K562 (cell line): ENCODE data around the gene ARHGAP18. TPM values are rescaled to one million over a fixed set of nuclear protein-coding genes. Genes with fewer than 3 reads are reported as not detected.

Source experiments
- ATAC-seq: fragments of 200-7000 bp; cut with Tn5 transposase; 3 replicates; pipeline ENCODE4 v1.9.1; 2020; ENCODE audit warnings: moderate library complexity
- BruUV-seq: library from RNA; stranded (reverse); fragments of 400-500 nt; replicated peaks from 2 replicates; lab custom pipeline; 2021; lab: Mats Ljungman, UMichigan
- CTCF ChIA-PET: fragments of 300-600 bp; formaldehyde crosslinking; extraction: SDS; loops from one replicate; lab custom pipeline; 2021; ENCODE audit warnings: low intra/inter-chr PET ratio; lab: Yijun Ruan, JAX
- POLR2A ChIA-PET: fragments of 300-600, 350-650 bp; sonication (Branson Sonifier 250); formaldehyde crosslinking; extraction: SDS; loops from one replicate; lab custom pipeline; 2021; ENCODE audit warnings: antibody characterized with exemption, inconsistent platforms; lab: Yijun Ruan, JAX
- DNase-seq, 4 experiments: peaks; one replicate each; pipeline versions ENCODE4 v3.0.0 to v3.0.0-alpha.2; 2011 to 2018; ENCODE audit warnings: low spot score in 3 of 4, mixed read lengths in 3 of 4; ENCODE audit errors: extremely low read depth in 1 of 4
- FAIRE-seq: peaks from 2 replicates; lab custom pipeline; 2011; peaks lifted over from hg19 to GRCh38; lab: Jason Lieb, UNC
- H2AFZ ChIP-seq: 2 replicates; pipeline ENCODE4 v1.6.0; 2011; ENCODE audit warnings: low read depth, low read length, control low read depth, inconsistent platforms
- H3K27ac ChIP-seq: fragments of 200-600 bp; 3 replicates; pipeline ENCODE4 v1.8.0; 2011; ENCODE audit warnings: low read depth, mild to moderate bottlenecking, control low read depth, inconsistent platforms, low read length, moderate library complexity, mixed read lengths; ENCODE audit errors: extremely low read depth
- H3K27me3 ChIP-seq, 2 experiments: fragments of 300-600 bp in 1 of 2; 2 replicates in 1 of 2; 3 replicates in 1 of 2; pipeline versions ENCODE4 v1.6.0 to v1.8.0; 2011; ENCODE audit warnings: inconsistent platforms in 2 of 2, low read length in 2 of 2, mild to moderate bottlenecking in 1 of 2, mixed read lengths in 1 of 2, moderate library complexity in 1 of 2; ENCODE audit not compliant: control insufficient read depth in 2 of 2, insufficient read depth in 2 of 2
- H3K36me3 ChIP-seq: fragments of 300-600 bp; 3 replicates; pipeline ENCODE4 v1.8.0; 2011; ENCODE audit warnings: mild to moderate bottlenecking, low read length, inconsistent platforms; ENCODE audit not compliant: control insufficient read depth, insufficient read depth
- H3K4me1 ChIP-seq, 2 experiments: fragments of 200-600 bp in 1 of 2; replicated peaks in 1 of 2; 2 replicates in 1 of 2; 3 replicates in 1 of 2; pipeline versions ENCODE4 v1.5.1 to v1.8.0; 2011; ENCODE audit warnings: inconsistent platforms in 2 of 2, low read length in 2 of 2, mild to moderate bottlenecking in 1 of 2, mixed read lengths in 1 of 2, moderate library complexity in 1 of 2; ENCODE audit not compliant: control insufficient read depth in 2 of 2, insufficient read depth in 2 of 2
- H3K4me2 ChIP-seq: 2 replicates; pipeline ENCODE4 v1.6.1; 2011; ENCODE audit warnings: low read length, control low read depth, inconsistent platforms, mixed read lengths; ENCODE audit not compliant: insufficient read depth
- H3K4me3 ChIP-seq: fragments of 200-600 bp; sonication (generic), shearing (Covaris generic); 2 replicates; pipeline ENCODE4 v1.5.1; 2016; ENCODE audit warnings: control low read depth, inconsistent platforms
- H3K79me2 ChIP-seq: fragments of 200-600 bp; 3 replicates; pipeline ENCODE4 v1.8.0; 2011; ENCODE audit warnings: low read length, inconsistent platforms; ENCODE audit not compliant: control insufficient read depth, insufficient read depth
- H3K9ac ChIP-seq, 2 experiments: 2 replicates each; pipeline versions ENCODE4 v1.6.0 to v1.6.1; 2011; ENCODE audit warnings: low read depth in 2 of 2, low read length in 2 of 2, control low read depth in 1 of 2, inconsistent platforms in 1 of 2, mild to moderate bottlenecking in 1 of 2, mixed read lengths in 1 of 2; ENCODE audit not compliant: insufficient read depth in 1 of 2
- H3K9me1 ChIP-seq: one replicate; pipeline ENCODE4 v1.6.0; 2011; ENCODE audit warnings: inconsistent platforms, mild to moderate bottlenecking, low read length, moderate library complexity; ENCODE audit not compliant: control insufficient read depth, insufficient read depth
- H3K9me3 ChIP-seq: replicated peaks from 2 replicates; pipeline ENCODE4 v1.5.1; 2011; ENCODE audit warnings: low read depth, low read length, inconsistent platforms; ENCODE audit not compliant: control insufficient read depth, insufficient read depth
- H4K20me1 ChIP-seq: replicated peaks from 2 replicates; pipeline ENCODE4 v1.6.1; 2011; ENCODE audit warnings: low read length, inconsistent platforms, mixed read lengths; ENCODE audit not compliant: control insufficient read depth, insufficient read depth
- CTBP1 ChIP-seq: fragments of 450-650 bp; IDR thresholded peaks from 2 replicates; pipeline ENCODE4 v1.6.1; 2016; ENCODE audit warnings: borderline replicate concordance
- HDAC3 ChIP-seq: fragments of 450-650 bp; IDR thresholded peaks from 2 replicates; pipeline ENCODE4 v1.6.1; 2018; ENCODE audit warnings: borderline replicate concordance, mild to moderate bottlenecking, moderate library complexity; ENCODE audit not compliant: partially characterized antibody
- HNRNPLL ChIP-seq: fragments of 200-400 bp; formaldehyde crosslinking; IDR thresholded peaks from 2 replicates; pipeline ENCODE4 v1.6.1; 2017; ENCODE audit warnings: low read length, low read depth, mild to moderate bottlenecking; ENCODE audit not compliant: poor library complexity, severe bottlenecking
- HOXB6 ChIP-seq: fragments of 250-450 bp; sonication (Bioruptor Pico); IDR thresholded peaks from 2 replicates; pipeline ENCODE4 v1.5.1; 2022; ENCODE audit warnings: mild to moderate bottlenecking, borderline replicate concordance
- LARP7 ChIP-seq: fragments of 450-650 bp; IDR thresholded peaks from 2 replicates; pipeline ENCODE4 v1.6.1; 2016
- MEF2A ChIP-seq: IDR thresholded peaks from 2 replicates; pipeline ENCODE4 v1.6.1; 2011; ENCODE audit warnings: low read depth, mild to moderate bottlenecking, low read length, moderate library complexity; ENCODE audit not compliant: control insufficient read depth
- OTX1 ChIP-seq: fragments of 450-650 bp; formaldehyde crosslinking; IDR thresholded peaks from 2 replicates; pipeline ENCODE4 v1.4.0; 2022; ENCODE audit warnings: mild to moderate bottlenecking
- RNF2 ChIP-seq: sonication (generic); IDR thresholded peaks from 2 replicates; pipeline ENCODE4 v1.6.1; 2016
- SPI1 ChIP-seq: IDR thresholded peaks from 2 replicates; pipeline ENCODE4 v1.6.1; 2011; ENCODE audit warnings: low read depth, low read length, control low read depth, borderline replicate concordance
- TBP ChIP-seq: optimal IDR thresholded peaks from 2 replicates; pipeline ENCODE3; 2011; ENCODE audit warnings: low read depth, low read length, improper control_type of control experiment
- ZNF707 ChIP-seq: fragments of 250-450 bp; sonication (Bioruptor Pico); conservative IDR thresholded peaks from 2 replicates; pipeline ENCODE4 v1.8.0; 2022; ENCODE audit warnings: inconsistent platforms, mild to moderate bottlenecking, moderate library complexity
- WGBS: fragments of 100-300 bp; shearing (Covaris generic); methylation state at CpG from one replicate; pipeline ENCODE4 v1.1.6; 2016; ENCODE audit warnings: low coverage, mixed read lengths; ENCODE audit not compliant: insufficient coverage; ENCODE audit errors: missing lambda C conversion rate; 5-methylcytosine and 5-hydroxymethylcytosine counted together
- in situ Hi-C: fragments of 300-500 bp; cut with MboI; formaldehyde crosslinking; loops from 4 replicates; pipeline ENCODE4 v1.15.0; 2018; ENCODE audit warnings: inconsistent platforms, mixed read lengths
- intact Hi-C: fragments of 100-400 bp; cut with micrococcal nuclease; formaldehyde crosslinking; loops from 2 replicates; pipeline ENCODE4 v1.14.2; 2022
- polyA plus RNA-seq, 8 experiments: library from polyadenylated mRNA; depleted of rRNA in 4 of 8; stranded (reverse) in 5 of 8; unstranded in 3 of 8; fragments of >200 nt; fragmentation: Nextera tagmentation in 2 of 8; fragmentation: Illumina TruSeq in 1 of 8; extraction: Ambion mirVana in 2 of 8; extraction: Trizol in 1 of 8; gene quantifications; 2 replicates each; pipeline versions ENCODE4 v1.2.1 to v1.2.3, GENCODE V29; 2011 to 2014; ENCODE audit warnings: inconsistent platforms in 1 of 8, missing spikeins in 1 of 8
- total RNA-seq, 7 experiments: library from RNA; depleted of rRNA in 6 of 7; stranded (reverse); fragments of >200 nt in 6 of 7; fragmentation: Illumina TruSeq in 2 of 7; extraction: Trizol in 2 of 7; gene quantifications; 2 replicates each; pipeline versions ENCODE4 v1.2.1 to v1.2.3, GENCODE V29; 2011 to 2021; ENCODE audit warnings: low replicate concordance in 1 of 7
- TF ChIP-seq, protein P1 (sequence below), 2 experiments: fragments of 250-450 bp in 1 of 2; fragments of 450-650 bp in 1 of 2; sonication (Bioruptor Pico) in 1 of 2; IDR thresholded peaks; 2 replicates each; pipeline versions ENCODE4 v1.6.1 to v1.8.0; 2016 to 2021; ENCODE audit warnings: mild to moderate bottlenecking in 2 of 2, moderate library complexity in 2 of 2, missing compliant biosample characterization in 1 of 2, missing genetic modification characterization in 1 of 2
- TF ChIP-seq, protein P2 (sequence below): fragments of 450-650 bp; IDR thresholded peaks from 2 replicates; pipeline ENCODE4 v1.7.0; 2016; ENCODE audit warnings: borderline replicate concordance
- TF ChIP-seq, protein P3 (sequence below): conservative IDR thresholded peaks from 2 replicates; pipeline ENCODE4 v1.6.1; 2011; ENCODE audit warnings: low read depth, mild to moderate bottlenecking, low read length; ENCODE audit not compliant: control insufficient read depth

Gene ARHGAP18
- total and polyA plus RNA-seq, 9 of the 15 experiments (the other 6 are each of a cell fraction or from before 2014, with no cell fraction given), result 13.3 to 29.7 (median 21.1) TPM

DNA sequence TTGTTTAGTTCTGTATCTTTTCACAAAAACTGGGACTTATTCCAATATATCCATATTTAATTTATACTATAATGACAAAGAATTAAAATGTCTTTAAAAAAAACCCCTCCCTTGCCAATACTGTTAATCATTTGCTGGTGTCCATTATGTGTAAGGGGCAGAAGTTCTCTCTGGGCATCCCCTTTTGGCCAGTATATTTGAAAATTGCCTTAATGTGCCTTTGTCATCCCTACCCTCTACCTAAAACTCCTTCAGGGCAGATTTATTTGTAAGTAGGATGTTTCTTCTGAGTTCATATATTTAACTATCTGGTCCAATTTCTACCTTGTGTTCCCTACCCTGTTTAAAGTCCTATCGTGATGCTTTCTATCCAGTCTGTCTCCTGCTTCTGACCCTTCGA is 62.9 kb downstream of the ARHGAP18 start:
- ChIA-PET CTCF (no interaction called here), POLR2A (no interaction called here)
- intact Hi-C loops (no loop called here), in situ Hi-C loops (no loop called here)
- DNase-seq (no peak), ATAC-seq (no peak), FAIRE-seq (no peak)
- no peaks in the 10 kb centered on the region for H3K27me3 ChIP-seq
- no peaks in the 10 kb centered on the region for H3K9me3 ChIP-seq
- no peaks in the 10 kb centered on the region; the same call in 2 of the 3 replicates for H3K36me3 ChIP-seq
- no peak overlapping the region for H2AFZ ChIP-seq
- peaks cover 9% of the 10 kb centered on the region; the same call in 1 of the 3 replicates for H3K79me2 ChIP-seq
- H4K20me1 ChIP-seq, result no peaks in the 10 kb centered on the region
- no peaks in the 10 kb centered on the region for H3K9me1 ChIP-seq
- no TSS peak for BruUV-seq
- H3K9ac ChIP-seq, result no peak overlapping the region
- TF ChIP-seq HNRNPLL (no peak), HDAC3 (no peak), LARP7 (no peak), SPI1 (no peak), MEF2A (no peak), HOXB6 (CRISPR knock-in tag) (no peak), RNF2 (no peak), TBP (no peak), OTX1 (CRISPR knock-in tag) (no peak), CTBP1 (no peak), ZNF707 (CRISPR knock-in tag) (no peak)
- TF ChIP-seq, protein P1, sequence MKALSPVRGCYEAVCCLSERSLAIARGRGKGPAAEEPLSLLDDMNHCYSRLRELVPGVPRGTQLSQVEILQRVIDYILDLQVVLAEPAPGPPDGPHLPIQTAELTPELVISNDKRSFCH (CRISPR knock-in tag; IDR thresholded peaks at IDR 0.05), result no peak
- TF ChIP-seq, protein P1 (tag; IDR thresholded peaks at IDR 0.05), result no peak
- TF ChIP-seq, protein P2, sequence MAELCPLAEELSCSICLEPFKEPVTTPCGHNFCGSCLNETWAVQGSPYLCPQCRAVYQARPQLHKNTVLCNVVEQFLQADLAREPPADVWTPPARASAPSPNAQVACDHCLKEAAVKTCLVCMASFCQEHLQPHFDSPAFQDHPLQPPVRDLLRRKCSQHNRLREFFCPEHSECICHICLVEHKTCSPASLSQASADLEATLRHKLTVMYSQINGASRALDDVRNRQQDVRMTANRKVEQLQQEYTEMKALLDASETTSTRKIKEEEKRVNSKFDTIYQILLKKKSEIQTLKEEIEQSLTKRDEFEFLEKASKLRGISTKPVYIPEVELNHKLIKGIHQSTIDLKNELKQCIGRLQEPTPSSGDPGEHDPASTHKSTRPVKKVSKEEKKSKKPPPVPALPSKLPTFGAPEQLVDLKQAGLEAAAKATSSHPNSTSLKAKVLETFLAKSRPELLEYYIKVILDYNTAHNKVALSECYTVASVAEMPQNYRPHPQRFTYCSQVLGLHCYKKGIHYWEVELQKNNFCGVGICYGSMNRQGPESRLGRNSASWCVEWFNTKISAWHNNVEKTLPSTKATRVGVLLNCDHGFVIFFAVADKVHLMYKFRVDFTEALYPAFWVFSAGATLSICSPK, result no peak
- TF ChIP-seq, protein P3, sequence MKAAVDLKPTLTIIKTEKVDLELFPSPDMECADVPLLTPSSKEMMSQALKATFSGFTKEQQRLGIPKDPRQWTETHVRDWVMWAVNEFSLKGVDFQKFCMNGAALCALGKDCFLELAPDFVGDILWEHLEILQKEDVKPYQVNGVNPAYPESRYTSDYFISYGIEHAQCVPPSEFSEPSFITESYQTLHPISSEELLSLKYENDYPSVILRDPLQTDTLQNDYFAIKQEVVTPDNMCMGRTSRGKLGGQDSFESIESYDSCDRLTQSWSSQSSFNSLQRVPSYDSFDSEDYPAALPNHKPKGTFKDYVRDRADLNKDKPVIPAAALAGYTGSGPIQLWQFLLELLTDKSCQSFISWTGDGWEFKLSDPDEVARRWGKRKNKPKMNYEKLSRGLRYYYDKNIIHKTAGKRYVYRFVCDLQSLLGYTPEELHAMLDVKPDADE, result no peak
- H3K4me3 ChIP-seq, result no peak overlapping the region
- 67% methylated on average over 2 of the region's 2 CpGs for whole genome bisulfite sequencing
- no peak overlapping the region for H3K27ac ChIP-seq
- peaks cover 3 to 14% of the 10 kb centered on the region in 2 experiments; a peak in 3 of 5 replicates for H3K4me1 ChIP-seq
- no peak overlapping the region for H3K4me2 ChIP-seq
